Measurements from ENCODE around the gene TRIP13.

GRCh38 chr5:947626-948471, 55.2 kb downstream of the TRIP13 start:
- no peak for TF ChIP-seq CAMTA2 (CRISPR knock-in tag; IDR thresholded peaks at IDR 0.05; ENCODE audit: borderline replicate concordance)
- no peak for TF ChIP-seq SMAD1 (CRISPR knock-in tag; IDR thresholded peaks at IDR 0.05; ENCODE audit: borderline replicate concordance, low read depth)
- TF ChIP-seq MXD4 (CRISPR knock-in tag; IDR thresholded peaks at IDR 0.05), result no peak

Data from HepG2 (cell line).